CD4-positive, alpha-beta memory T cell (primary cell): ENCODE data around the gene KIAA0513. TPM values are rescaled to one million over a fixed set of nuclear protein-coding genes. Genes with fewer than 3 reads are reported as not detected.
A peak's percentile ranks its signal among the peaks of the same experiment; 100 is the strongest.

Experiments
- CTCF ChIA-PET: fragments of 350-600 bp; sonication (Branson Sonifier 250); formaldehyde crosslinking; loops from one replicate; lab custom pipeline; 2021; ENCODE audit warnings: inconsistent platforms; ENCODE audit not compliant: partially characterized antibody; lab: Charles Lee
- POLR2A ChIA-PET: fragments of 350-600 bp; sonication (Branson Sonifier 250); formaldehyde crosslinking; loops from one replicate; lab custom pipeline; 2021; ENCODE audit not compliant: partially characterized antibody; lab: Charles Lee
- DNase-seq, 5 donors: peaks; one replicate each; pipeline versions ENCODE4 v3.0.0 to v3.0.0-alpha.2; 2020 to 2022; ENCODE audit warnings: mixed read lengths in 1 of 5
- H3K27ac ChIP-seq: one replicate; pipeline ENCODE4 v1.7.0; 2013; ENCODE audit warnings: low read depth, low read length
- H3K27me3 ChIP-seq: 2 replicates; pipeline ENCODE4 v1.7.0; 2013; ENCODE audit warnings: mild to moderate bottlenecking, low read length, moderate library complexity; ENCODE audit not compliant: insufficient read depth
- H3K36me3 ChIP-seq: 2 replicates; pipeline ENCODE4 v1.7.0; 2013; ENCODE audit warnings: mild to moderate bottlenecking, low read length, moderate library complexity; ENCODE audit not compliant: insufficient read depth
- H3K4me1 ChIP-seq: 2 replicates; pipeline ENCODE4 v1.7.0; 2013; ENCODE audit warnings: mild to moderate bottlenecking, low read length, moderate library complexity; ENCODE audit not compliant: insufficient read depth
- H3K4me3 ChIP-seq, 2 donors: one replicate each; pipeline ENCODE4 v1.7.0; 2013; ENCODE audit warnings: low read length in 2 of 2, mild to moderate bottlenecking in 1 of 2
- H3K9me3 ChIP-seq, 2 donors: one replicate each; pipeline ENCODE4 v1.7.0; 2013; ENCODE audit warnings: low read length in 2 of 2, control low read depth in 1 of 2; ENCODE audit not compliant: control insufficient read depth in 1 of 2
- H3K27ac Mint-ChIP-seq, 7 donors: one replicate each; pipeline ENCODE4 v1.8.0; 2020 to 2021; ENCODE audit warnings: mixed read lengths in 7 of 7, mild to moderate bottlenecking in 6 of 7, inconsistent platforms in 3 of 7, moderate library complexity in 3 of 7
- H3K27me3 Mint-ChIP-seq, 2 donors: one replicate each; pipeline ENCODE4 v1.8.0; 2020 to 2021; ENCODE audit warnings: mixed read lengths in 2 of 2
- H3K36me3 Mint-ChIP-seq, 2 donors: one replicate each; pipeline ENCODE4 v1.8.0; 2020 to 2021; ENCODE audit warnings: mixed read lengths in 2 of 2, inconsistent platforms in 1 of 2, mild to moderate bottlenecking in 1 of 2
- H3K4me1 Mint-ChIP-seq, 4 donors: one replicate each; pipeline ENCODE4 v1.8.0; 2020 to 2021; ENCODE audit warnings: mixed read lengths in 4 of 4, mild to moderate bottlenecking in 1 of 4
- H3K4me3 Mint-ChIP-seq, 8 donors: one replicate each; pipeline ENCODE4 v1.8.0; 2020 to 2021; ENCODE audit warnings: mixed read lengths in 8 of 8, mild to moderate bottlenecking in 7 of 8, moderate library complexity in 6 of 8, inconsistent platforms in 3 of 8
- H3K9me3 Mint-ChIP-seq, 8 donors: one replicate each; pipeline ENCODE4 v1.8.0; 2020 to 2021; ENCODE audit warnings: mixed read lengths in 8 of 8, mild to moderate bottlenecking in 5 of 8, inconsistent platforms in 3 of 8, moderate library complexity in 1 of 8
- intact Hi-C: fragments of 100-400 bp; cut with micrococcal nuclease; formaldehyde crosslinking; loops from one replicate; pipeline ENCODE4 v1.15.1; 2023
- polyA plus RNA-seq, 2 donors: library from polyadenylated mRNA; unstranded; fragments of 300-500 nt; fragmentation: Illumina TruSeq; gene quantifications; one replicate each; pipeline ENCODE4 v1.2.3, GENCODE V29; 2021
- total RNA-seq, 2 experiments: library from RNA; stranded (reverse); gene quantifications; one replicate each; pipeline ENCODE4 v1.2.3, GENCODE V29; 2021

KIAA0513 gene
- total and polyA plus RNA-seq, 4 experiments from 2014 or later: 1.3 to 19.0 (median 14.8) TPM

DNA sequence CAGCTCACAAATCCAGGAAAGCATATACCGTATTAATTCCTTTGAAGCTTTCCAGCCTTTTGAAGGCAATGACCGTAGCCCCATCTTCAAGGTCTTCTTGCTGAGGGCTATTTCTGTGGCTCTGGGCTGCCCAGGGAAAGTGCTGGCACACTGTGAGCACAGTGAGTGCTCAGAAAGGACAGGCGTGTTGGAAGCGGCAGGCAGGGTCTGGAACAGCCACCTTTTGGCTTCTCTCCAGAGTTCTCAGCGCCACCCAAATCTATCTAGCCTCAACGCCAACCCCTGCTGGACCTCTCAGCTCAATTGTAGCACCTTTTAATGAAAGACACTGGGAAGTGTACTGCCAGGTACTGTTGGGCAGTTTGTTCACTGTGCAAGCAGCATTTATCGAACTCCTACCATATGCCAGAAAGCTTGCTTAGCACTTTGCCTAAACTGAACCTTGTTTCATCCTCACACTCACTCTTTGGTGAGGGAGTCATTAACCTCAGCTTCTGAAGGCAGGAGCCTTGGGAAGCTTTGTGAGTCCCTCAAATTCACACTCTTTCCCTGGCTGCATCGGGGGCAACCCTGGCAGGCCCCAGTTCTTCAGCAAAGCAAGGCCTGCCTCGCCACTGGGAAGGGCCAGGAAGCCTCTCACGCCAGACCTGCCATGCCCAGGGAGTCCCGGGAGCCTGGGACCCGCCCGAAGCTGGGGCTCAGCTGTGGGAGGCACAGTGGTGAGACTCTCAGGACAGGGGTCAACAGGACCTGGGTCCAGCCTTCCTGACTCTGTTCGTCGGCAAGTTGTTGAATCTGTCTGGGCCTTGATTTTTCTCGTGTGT, 98.2 kb downstream of the KIAA0513 start:
- no peaks in the 10 kb centered on the region for H3K4me1 ChIP-seq
- ChIA-PET POLR2A (interaction anchor here (0.7 kb wide), 1 partner anchor 568 kb away, joined by 3 read pairs; no protein-coding TSS in a partner anchor), CTCF (interaction anchor here (0.5 to 3.1 kb wide), 2 partner anchors 11 to 142 kb away, joined by 3 to 8 read pairs; no protein-coding TSS in a partner anchor)
- no peak overlapping the region for H3K4me3 ChIP-seq
- intact Hi-C loops: no loop called here
- H3K27me3 ChIP-seq: no peaks in the 10 kb centered on the region
- H3K36me3 ChIP-seq: no peaks in the 10 kb centered on the region
- peaks cover 2 to 8% (median 4%) of the 10 kb centered on the region in 4 donors for H3K4me1 Mint-ChIP-seq
- no peaks in the 10 kb centered on the region for H3K9me3 ChIP-seq
- H3K4me3 Mint-ChIP-seq: no peak overlapping the region
- peaks cover 0 to 2% of the 10 kb centered on the region in 2 donors for H3K27me3 Mint-ChIP-seq
- no peak overlapping the region for H3K27ac Mint-ChIP-seq
- DNase-seq: no peak
- H3K9me3 Mint-ChIP-seq: no peaks in the 10 kb centered on the region
- H3K36me3 Mint-ChIP-seq: no peaks in the 10 kb centered on the region
- H3K27ac ChIP-seq: no peak overlapping the region

DNA sequence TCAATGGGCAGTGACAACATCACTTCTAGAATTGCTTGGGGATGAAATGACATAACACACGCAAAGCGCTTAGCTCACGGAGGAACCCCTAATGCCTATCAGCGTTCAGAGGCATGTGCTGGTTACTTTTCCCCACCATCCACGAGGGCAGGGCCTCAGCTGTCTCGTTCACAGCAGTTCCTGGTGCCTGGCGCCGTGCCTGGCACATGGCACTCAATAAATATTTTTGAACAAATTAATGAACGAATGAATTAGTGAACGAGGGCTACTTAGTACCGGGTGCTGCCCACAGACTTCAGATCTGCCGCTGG, 98.8 kb downstream of the KIAA0513 start:
- Mint-ChIP-seq H3K4me1 (peaks cover 2 to 8% (median 4%) of the 10 kb centered on the region in 4 donors), H3K27me3 (peaks cover 0 to 2% of the 10 kb centered on the region in 2 donors), H3K27ac (peak overlapping the region in 1 of 7 donors; percentile 23), H3K36me3 (no peaks in the 10 kb centered on the region), H3K9me3 (no peaks in the 10 kb centered on the region), H3K4me3 (no peak overlapping the region)
- Histone ChIP-seq H3K9me3 (no peaks in the 10 kb centered on the region), H3K4me3 (no peak overlapping the region), H3K27ac (no peak overlapping the region), H3K27me3 (no peaks in the 10 kb centered on the region), H3K4me1 (no peaks in the 10 kb centered on the region), H3K36me3 (no peaks in the 10 kb centered on the region)
- intact Hi-C loops: no loop called here
- ChIA-PET POLR2A (interaction anchor here (0.7 kb wide), 1 partner anchor 568 kb away, joined by 3 read pairs; no protein-coding TSS in a partner anchor), CTCF (interaction anchor here (3.1 kb wide), 1 partner anchor 11 kb away, joined by 8 read pairs; no protein-coding TSS in a partner anchor)
- no peak for DNase-seq

- no peaks in the 10 kb centered on the region for H3K27me3 ChIP-seq
- H3K27ac ChIP-seq: no peak overlapping the region
- CTCF ChIA-PET: interaction anchor here (3.1 kb wide), 1 partner anchor 12 kb away, joined by 8 read pairs; no protein-coding TSS in a partner anchor
- no peaks in the 10 kb centered on the region for H3K36me3 Mint-ChIP-seq
- peaks cover 2 to 8% (median 4%) of the 10 kb centered on the region in 4 donors for H3K4me1 Mint-ChIP-seq
- H3K9me3 Mint-ChIP-seq: no peaks in the 10 kb centered on the region
- peak overlapping the region in 1 of 8 donors; percentile 6 for H3K4me3 Mint-ChIP-seq
- DNase-seq: no peak
- POLR2A ChIA-PET: no interaction called here
- intact Hi-C loops: no loop called here
- no peak overlapping the region for H3K4me3 ChIP-seq
- no peaks in the 10 kb centered on the region for H3K4me1 ChIP-seq
- H3K9me3 ChIP-seq: no peaks in the 10 kb centered on the region
- H3K27ac Mint-ChIP-seq: no peak overlapping the region
- H3K27me3 Mint-ChIP-seq: peaks cover 0 to 2% of the 10 kb centered on the region in 2 donors
- no peaks in the 10 kb centered on the region for H3K36me3 ChIP-seq
Observed at GRCh38 chr16:85126705-85127378, 99.2 kb downstream of the KIAA0513 start.

- Mint-ChIP-seq H3K9me3 (no peaks in the 10 kb centered on the region), H3K4me1 (peaks cover 2 to 8% (median 4%) of the 10 kb centered on the region in 4 donors), H3K4me3 (no peak overlapping the region), H3K27ac (no peak overlapping the region), H3K36me3 (no peaks in the 10 kb centered on the region), H3K27me3 (peaks cover 0 to 2% of the 10 kb centered on the region in 2 donors)
- Histone ChIP-seq H3K36me3 (no peaks in the 10 kb centered on the region), H3K4me1 (no peaks in the 10 kb centered on the region), H3K9me3 (no peaks in the 10 kb centered on the region), H3K27me3 (no peaks in the 10 kb centered on the region), H3K4me3 (no peak overlapping the region), H3K27ac (no peak overlapping the region)
- ChIA-PET POLR2A (no interaction called here), CTCF (interaction anchor here (3.1 kb wide), 1 partner anchor 12 kb away, joined by 8 read pairs; no protein-coding TSS in a partner anchor)
- intact Hi-C loops: no loop called here
- DNase-seq: no peak
Observed at GRCh38 chr16:85127379-85127723, 99.8 kb downstream of the KIAA0513 start.

GRCh38 chr16:85128079-85128837, 100.7 kb downstream of the KIAA0513 start:
- Mint-ChIP-seq H3K4me1 (peaks cover 3 to 8% (median 5%) of the 10 kb centered on the region in 4 donors), H3K27ac (no peak overlapping the region), H3K27me3 (peaks cover 2% of the 10 kb centered on the region in 2 donors), H3K36me3 (no peaks in the 10 kb centered on the region), H3K9me3 (no peaks in the 10 kb centered on the region), H3K4me3 (no peak overlapping the region)
- no peak for DNase-seq
- H3K4me1 ChIP-seq: no peaks in the 10 kb centered on the region
- no peak overlapping the region for H3K4me3 ChIP-seq
- H3K27ac ChIP-seq: no peak overlapping the region
- POLR2A ChIA-PET: no interaction called here
- H3K27me3 ChIP-seq: no peaks in the 10 kb centered on the region
- intact Hi-C loops: no loop called here
- no peaks in the 10 kb centered on the region for H3K36me3 ChIP-seq
- H3K9me3 ChIP-seq: no peaks in the 10 kb centered on the region
- CTCF ChIA-PET: interaction anchor here (3.1 kb wide), 1 partner anchor 13 kb away, joined by 8 read pairs; no protein-coding TSS in a partner anchor

DNA sequence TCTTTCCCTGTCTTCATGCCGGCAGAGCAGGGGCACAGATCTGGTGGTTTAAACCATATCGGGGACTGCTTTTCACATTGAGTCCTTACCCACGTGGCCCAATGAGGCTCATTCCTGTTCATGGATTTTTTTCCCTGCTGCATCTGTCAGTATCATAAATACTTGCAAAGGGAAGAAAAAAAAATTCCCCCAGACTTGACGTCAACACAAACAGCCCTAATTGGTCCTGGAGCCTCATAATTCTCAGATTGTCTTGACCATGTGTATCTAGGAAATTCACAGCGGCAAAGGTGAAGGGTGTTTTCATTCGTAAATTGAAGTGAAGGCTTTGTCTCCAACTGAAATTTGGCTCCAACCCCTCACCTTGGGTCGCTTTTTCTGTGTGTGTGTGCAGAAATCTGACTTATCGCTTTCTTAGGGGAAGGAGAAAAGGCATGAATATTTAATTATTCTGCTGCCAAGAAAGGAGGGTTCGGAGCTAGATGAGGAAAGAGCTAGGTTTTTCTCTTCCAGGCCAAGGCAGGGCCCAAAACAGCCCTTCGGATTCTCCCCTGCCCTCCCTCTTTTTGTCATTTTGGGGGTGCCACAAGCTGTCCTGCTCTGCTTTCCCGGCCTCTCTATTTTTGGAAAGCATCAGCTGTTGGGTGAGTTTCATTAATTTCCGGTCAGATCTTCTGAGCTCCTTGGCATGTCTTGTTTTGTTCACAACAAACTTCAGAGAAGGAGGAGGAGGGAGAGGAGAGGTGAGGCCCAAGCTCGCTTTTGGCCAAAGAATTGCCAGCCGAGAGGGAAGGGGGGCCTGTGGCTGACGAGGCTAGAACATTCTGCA, 102.5 kb downstream of the KIAA0513 start:
- intact Hi-C loops: no loop called here
- ChIA-PET POLR2A (no interaction called here), CTCF (interaction anchor here (0.7 kb wide), 1 partner anchor 794 kb away, joined by 3 read pairs; no protein-coding TSS in a partner anchor)
- Mint-ChIP-seq H3K9me3 (no peaks in the 10 kb centered on the region), H3K27ac (no peak overlapping the region), H3K4me1 (peaks cover 3 to 8% (median 5%) of the 10 kb centered on the region in 4 donors), H3K36me3 (no peaks in the 10 kb centered on the region), H3K27me3 (peaks cover 3 to 5% of the 10 kb centered on the region in 2 donors), H3K4me3 (no peak overlapping the region)
- no peaks in the 10 kb centered on the region for H3K9me3 ChIP-seq
- no peak for DNase-seq
- no peaks in the 10 kb centered on the region for H3K4me1 ChIP-seq
- no peaks in the 10 kb centered on the region for H3K36me3 ChIP-seq
- H3K27me3 ChIP-seq: no peaks in the 10 kb centered on the region
- no peak overlapping the region for H3K4me3 ChIP-seq
- H3K27ac ChIP-seq: no peak overlapping the region
